ENCODE results near the gene F10.

F10 gene

GRCh38 chr13:113171250-113172125, 48.9 kb downstream of the F10 start:
- DNase-seq (ENCODE audit: low spot score), result no peak

GRCh38 chr13:113172419-113172926, 49.9 kb downstream of the F10 start:
- no peak for DNase-seq (ENCODE audit: low spot score)

GRCh38 chr13:113176280-113176679, 53.7 kb downstream of the F10 start:
- no peak for DNase-seq (ENCODE audit: low spot score)

GRCh38 chr13:113176822-113177221, 54.2 kb downstream of the F10 start:
- no peak for DNase-seq (ENCODE audit: low spot score)

DNA sequence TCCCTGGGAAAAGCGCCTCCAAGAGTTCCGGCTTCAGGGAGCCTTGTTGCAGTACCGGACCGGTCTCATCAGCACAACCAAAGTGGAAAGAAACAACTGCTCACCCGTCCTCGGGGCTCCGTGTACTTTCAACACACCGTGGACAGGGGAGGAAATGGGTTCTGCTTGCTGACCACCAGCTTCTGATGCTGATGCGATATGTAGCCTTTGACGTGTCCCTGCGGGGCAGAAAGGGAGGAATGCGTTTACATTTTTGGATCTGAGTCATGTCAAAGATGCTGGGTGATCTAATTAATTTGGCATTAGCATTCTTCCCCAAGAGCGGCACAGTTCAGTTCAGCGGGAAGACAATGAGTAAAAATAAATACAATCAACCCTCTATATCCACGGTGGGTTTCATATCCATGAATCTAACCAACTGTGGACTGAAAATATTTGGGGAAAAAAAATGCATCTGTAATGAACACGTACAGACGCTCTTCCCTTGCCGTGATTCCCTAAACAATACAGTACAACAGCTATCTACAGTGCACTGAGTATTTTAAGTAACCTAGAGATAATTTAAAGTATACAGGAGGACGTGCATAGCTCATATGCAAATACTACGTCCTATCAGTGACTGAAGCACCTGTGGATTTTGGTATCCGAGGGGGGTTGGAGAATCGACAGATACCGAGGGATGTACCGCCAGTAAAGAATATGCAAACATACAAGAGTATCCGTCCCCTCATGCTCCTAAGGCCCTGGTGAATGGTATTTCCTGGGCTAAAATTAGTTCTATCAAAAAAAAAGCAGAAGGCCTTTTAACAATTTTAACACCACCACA, 55.7 kb downstream of the F10 start:
- no peak for DNase-seq (ENCODE audit: low spot score)

GRCh38 chr13:113178896-113179167, 56.2 kb downstream of the F10 start:
- no peak for DNase-seq (ENCODE audit: low spot score)

GRCh38 chr13:113179374-113180230, 57.0 kb downstream of the F10 start:
- peak; percentile 49 for DNase-seq (ENCODE audit: low spot score)

DNA sequence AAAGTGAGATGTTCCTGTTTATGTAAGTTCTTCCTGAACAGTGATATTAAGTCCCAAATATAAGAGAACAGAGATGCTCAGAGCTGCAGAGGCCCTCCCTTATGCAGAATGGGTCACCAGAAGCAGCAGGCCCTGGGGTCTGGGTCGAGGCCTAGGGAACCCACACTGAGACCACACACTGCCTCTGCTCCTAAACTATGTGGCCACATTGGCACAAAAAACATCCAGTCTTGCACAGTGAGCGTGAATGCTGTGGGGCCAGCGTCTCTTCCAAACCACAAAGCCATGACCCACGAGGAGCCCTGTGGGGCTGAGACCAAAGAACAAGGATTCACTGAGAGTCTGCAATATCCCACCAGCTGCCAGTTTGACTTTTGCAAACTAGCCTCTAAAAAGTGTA, 59.4 kb downstream of the F10 start:
- no peak for DNase-seq (ENCODE audit: low spot score)

GRCh38 chr13:113183450-113184129, 61.0 kb downstream of the F10 start:
- DNase-seq (ENCODE audit: low spot score), result no peak

DNA sequence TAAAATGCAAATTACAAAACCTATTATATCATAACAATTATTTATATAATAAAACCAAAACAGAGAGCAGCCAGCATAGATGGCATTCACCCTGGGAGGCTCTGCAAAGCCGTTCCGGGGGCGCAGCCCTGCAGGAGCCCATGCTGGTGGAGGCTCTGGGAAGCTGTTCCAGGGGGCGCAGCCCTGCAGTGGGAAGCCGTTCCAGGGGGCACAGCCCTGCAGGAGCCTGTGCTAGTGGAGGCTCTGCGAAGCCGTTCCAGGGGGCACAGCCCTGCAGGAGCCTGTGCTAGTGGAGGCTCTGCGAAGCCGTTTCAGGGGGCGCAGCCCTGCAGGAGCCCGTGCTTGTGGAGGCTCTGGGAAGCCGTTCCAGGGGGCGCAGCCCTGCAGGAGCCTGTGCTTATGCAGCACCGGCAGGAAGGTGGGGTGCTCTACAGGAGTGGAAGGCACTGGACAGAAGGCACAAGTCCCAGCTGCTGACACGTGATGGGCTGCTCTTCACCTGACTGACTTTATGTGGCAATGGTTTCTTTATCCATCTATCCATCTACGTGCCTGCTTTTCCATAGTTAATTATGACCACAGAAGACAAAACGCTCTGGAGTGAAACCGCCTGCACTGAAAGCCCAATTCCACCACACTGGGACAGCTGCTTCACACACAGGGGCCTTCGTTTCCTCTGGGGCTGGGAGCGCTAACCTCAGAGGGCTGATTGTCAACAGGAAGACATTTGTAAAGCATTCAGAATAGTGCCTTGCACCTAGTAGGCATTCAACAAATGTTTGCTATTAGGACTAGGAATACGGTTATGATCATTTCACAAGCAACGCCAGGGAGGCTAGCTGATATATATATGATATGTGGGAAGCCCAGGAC, 62.2 kb downstream of the F10 start:
- DNase-seq (ENCODE audit: low spot score), result no peak

DNA sequence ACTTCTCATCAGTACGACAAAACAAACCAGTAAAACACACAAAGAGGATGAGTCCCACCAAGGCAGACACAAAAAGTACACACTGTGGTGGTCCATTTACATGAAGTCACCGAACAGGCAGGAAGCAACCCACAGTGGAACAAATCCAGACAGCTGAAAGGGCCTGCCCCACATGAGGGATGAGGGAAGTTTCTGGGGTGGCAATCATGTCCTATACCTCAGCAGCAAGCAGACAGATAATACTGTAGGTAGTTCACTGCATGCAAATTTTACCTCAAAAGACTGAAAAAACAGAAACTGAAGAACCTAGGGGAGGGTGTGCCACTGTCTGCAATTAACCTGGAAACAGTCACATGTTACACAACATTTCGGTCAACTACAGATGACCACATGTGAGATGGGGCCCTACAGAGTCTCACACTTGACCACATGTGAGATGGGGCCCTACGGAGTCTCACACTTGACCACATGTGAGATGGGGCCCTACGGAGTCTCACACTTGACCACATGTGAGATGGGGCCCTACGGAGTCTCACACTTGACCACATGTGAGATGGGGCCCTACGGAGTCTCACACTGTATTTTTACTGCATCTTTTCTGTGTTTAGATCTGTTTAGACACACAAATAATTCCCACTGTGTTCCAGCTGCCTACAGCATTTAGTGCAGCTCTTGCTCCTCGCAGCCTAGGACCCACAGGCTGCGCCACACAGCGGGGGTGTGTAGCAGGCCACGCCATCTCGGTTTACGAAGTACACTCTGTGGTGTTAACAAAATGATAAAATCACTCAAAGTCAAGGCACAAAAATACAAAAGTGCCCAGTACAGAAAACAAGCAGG, 63.7 kb downstream of the F10 start:
- no peak for DNase-seq (ENCODE audit: low spot score)

DNA sequence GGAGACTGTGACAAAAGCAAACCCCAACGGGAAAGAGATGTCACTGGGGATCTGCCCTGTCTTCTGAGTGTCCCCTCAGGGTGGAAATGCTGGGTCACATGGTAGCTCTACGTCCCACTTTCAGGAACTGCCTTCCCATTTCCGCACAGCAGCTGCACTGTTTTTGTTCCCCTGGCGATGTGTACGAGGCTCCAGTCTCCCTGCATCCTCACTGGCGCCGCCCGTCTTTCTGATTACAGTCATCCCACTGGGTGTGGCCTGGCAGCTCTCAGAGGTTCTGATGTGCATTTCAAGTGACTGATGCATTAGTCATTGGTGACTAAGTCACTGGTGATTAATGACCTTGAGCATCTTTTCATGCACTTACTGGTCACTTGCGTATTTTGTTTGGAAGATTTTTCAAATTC, 64.7 kb downstream of the F10 start:
- no peak for DNase-seq (ENCODE audit: low spot score)

- DNase-seq (ENCODE audit: low spot score), result no peak
Measured at GRCh38 chr13:113187883-113188665, 65.5 kb downstream of the F10 start.

GRCh38 chr13:113190181-113190580, 67.6 kb downstream of the F10 start:
- no peak for DNase-seq (ENCODE audit: low spot score)

GRCh38 chr13:113192279-113192678, 69.7 kb downstream of the F10 start:
- DNase-seq (ENCODE audit: low spot score), result no peak

DNA sequence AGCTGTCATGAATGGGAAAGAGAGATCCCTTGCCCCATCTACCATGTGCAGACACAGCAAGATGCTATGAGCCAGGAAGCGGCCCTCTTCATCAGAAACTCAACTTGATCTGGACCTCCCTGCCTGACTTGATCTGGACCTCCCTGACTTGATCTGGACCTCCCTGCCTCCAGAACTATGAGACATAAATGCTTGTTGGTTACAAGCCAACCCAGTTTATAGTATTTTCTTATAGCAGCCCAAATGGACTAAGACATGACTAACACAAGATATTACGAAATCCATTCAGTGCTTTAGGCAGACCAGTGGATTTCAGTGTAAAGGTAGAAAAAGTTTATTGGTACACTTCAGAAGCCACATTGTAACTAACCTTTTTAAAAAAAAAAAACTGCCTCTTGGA, 70.3 kb downstream of the F10 start:
- no peak for DNase-seq (ENCODE audit: low spot score)

- DNase-seq (ENCODE audit: low spot score), result no peak
Measured at GRCh38 chr13:113195360-113195759, 72.8 kb downstream of the F10 start.

GRCh38 chr13:113196970-113197737, 74.6 kb downstream of the F10 start:
- DNase-seq (ENCODE audit: low spot score), result no peak
